D721Med (cell line): ENCODE results near the gene WDR5.

Source experiments
- DNase-seq: peaks from one replicate; pipeline ENCODE4 v3.0.0; 2011; ENCODE audit warnings: low spot score; ENCODE audit not compliant: insufficient read length
- FAIRE-seq: peaks from 2 replicates; lab custom pipeline; 2011; peaks lifted over from hg19 to GRCh38; lab: Jason Lieb, UNC
- TF ChIP-seq, protein P1 (sequence below): IDR thresholded peaks from 2 replicates; pipeline ENCODE4 v1.5.1; 2012; ENCODE audit warnings: mild to moderate bottlenecking, control low read depth; ENCODE audit not compliant: insufficient read depth; ENCODE audit errors: missing control alignments

WDR5 gene

GRCh38 chr9:134191455-134192209 is 55.8 kb downstream of the WDR5 start:
- no peak for FAIRE-seq
- DNase-seq, result no peak
- TF ChIP-seq, protein P1, sequence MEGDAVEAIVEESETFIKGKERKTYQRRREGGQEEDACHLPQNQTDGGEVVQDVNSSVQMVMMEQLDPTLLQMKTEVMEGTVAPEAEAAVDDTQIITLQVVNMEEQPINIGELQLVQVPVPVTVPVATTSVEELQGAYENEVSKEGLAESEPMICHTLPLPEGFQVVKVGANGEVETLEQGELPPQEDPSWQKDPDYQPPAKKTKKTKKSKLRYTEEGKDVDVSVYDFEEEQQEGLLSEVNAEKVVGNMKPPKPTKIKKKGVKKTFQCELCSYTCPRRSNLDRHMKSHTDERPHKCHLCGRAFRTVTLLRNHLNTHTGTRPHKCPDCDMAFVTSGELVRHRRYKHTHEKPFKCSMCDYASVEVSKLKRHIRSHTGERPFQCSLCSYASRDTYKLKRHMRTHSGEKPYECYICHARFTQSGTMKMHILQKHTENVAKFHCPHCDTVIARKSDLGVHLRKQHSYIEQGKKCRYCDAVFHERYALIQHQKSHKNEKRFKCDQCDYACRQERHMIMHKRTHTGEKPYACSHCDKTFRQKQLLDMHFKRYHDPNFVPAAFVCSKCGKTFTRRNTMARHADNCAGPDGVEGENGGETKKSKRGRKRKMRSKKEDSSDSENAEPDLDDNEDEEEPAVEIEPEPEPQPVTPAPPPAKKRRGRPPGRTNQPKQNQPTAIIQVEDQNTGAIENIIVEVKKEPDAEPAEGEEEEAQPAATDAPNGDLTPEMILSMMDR, result no peak

DNA sequence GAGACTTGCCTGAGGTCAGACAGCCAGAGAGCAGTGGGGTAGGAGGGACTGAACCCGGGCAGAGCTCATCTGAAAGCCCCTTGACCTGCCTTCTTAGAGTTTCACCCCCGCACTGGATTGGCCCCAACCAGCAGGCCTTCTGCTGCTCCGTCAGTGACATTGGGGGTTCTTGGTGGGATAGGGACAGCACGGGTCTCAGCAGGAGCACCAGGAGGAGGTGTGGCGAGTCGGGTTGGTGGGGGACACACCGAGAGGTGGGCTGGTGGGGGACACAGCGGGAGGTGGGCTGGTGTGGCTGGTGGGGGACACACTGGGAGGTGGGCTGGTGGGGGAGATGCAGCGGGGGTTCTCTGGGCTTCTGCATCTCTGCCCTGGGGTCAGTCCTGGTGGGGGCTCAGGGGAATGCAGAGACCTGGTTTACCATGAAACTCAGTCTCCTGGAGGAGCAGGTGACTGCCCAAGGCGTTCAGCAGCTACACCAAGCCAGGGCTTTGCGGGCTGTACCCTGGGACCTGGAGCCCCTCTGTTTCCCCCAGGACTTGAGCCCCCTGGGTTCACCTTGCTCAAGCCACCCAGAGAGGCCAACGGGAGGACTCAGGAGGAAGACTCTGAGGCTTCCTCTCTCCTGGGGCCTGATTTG is 56.5 kb downstream of the WDR5 start:
- TF ChIP-seq, protein P1, result no peak
- no peak for DNase-seq
- no peak for FAIRE-seq

DNA sequence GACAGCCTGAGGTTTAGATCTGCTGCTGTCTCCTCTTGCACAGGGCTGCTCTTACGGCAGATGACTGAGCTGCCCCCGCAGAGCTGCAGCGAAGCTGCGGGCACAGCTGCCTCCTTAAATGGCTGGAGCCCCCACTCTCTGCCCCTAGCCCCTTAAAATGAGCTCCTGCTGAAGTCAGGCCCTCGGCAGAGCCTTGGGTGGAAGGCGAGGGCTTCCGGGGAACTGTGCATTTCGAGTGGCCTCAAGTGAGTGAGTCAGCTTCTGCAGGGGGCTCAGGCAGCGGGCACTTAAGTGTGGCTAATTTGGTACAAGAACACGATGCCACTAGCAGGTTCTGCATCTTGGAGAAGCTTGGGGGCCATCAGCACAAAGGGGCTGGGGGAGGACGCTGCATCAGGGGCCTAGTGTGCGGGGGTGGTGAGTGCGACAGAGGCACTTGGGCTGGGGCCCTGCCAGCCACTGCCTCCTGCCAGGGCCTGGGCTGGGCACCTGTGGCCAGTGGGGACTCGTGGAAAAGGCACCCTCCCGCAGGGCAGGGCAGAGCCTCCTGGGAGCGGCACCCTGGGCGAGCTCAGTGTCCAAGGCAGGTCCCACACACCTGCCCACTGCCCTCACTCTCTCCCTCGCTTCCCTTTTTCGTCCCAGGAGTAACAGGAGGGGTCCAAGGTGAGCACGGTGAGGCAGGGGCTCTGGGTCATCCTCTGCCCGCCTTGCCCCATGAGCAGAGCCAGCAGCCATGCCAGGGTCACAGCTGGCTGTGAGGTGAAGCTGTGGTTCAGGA is 57.3 kb downstream of the WDR5 start:
- FAIRE-seq (no peak), DNase-seq (no peak)
- TF ChIP-seq, protein P1, result no peak

- TF ChIP-seq, protein P1, result no peak
- DNase-seq (no peak), FAIRE-seq (no peak)
Measured at GRCh38 chr9:134193912-134194535, 58.1 kb downstream of the WDR5 start.

DNA sequence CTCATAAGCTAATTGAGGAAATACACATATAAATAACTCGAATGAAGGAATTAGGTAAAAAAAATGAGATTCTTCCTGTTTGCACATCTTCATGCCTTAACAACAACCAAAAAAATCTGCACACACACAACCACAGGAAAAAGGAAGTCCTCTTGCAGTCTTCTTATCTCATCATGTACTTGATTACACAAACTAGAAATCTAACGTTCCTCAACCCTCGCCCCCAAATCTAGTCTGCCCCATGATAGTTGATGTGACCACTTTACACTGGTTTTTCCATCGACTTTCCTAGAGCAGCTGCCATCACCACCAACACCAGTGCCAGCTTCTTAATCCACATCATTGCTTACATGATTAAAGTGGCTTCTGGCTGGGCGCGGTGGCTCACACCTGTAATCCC is 59.7 kb downstream of the WDR5 start:
- TF ChIP-seq, protein P1, result no peak
- DNase-seq, result no peak
- FAIRE-seq, result no peak

DNA sequence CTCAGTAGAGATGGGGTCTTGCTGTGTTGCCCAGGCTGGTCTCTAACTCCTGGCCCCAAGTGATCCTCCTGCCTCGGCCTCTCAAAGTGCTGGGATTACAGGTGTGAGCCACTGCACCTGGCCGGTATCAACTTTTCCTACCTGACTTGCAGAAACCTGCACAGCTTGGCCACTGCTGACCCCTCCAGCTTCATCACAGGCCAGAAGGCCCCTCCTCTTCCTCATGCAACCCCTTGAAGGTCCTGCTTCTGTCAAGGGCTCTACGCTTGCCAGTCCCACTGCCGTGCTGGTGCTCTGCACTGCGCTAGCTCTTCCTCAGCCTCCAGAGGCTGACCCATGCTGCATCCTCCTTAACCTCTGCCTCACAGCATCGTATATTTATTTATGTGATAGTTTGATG is 61.0 kb downstream of the WDR5 start:
- FAIRE-seq (no peak), DNase-seq (no peak)
- TF ChIP-seq, protein P1, result no peak
